Esophagus squamous epithelium (tissue), 5 donors: Measurements from ENCODE around the gene ILDR1. TPM values are rescaled to one million over a fixed set of nuclear protein-coding genes. Genes with fewer than 3 reads are reported as not detected.

ENCODE experiments used
- DNase-seq: peaks from one replicate; lab custom pipeline; 2025; lab: John Stamatoyannopoulos, UW
- H3K27ac ChIP-seq, 4 donors: fragments of 200-600 bp; sonication (generic); one replicate each; pipeline ENCODE4 v1.5.1; 2016 to 2019; ENCODE audit warnings: mild to moderate bottlenecking in 1 of 4
- H3K27me3 ChIP-seq, 4 donors: fragments of 200-600 bp; sonication (generic); 1 replicate in 3 of 4; 2 replicates in 1 of 4; pipeline versions ENCODE4 v1.5.1 to v1.6.0; 2017 to 2021; ENCODE audit warnings: antibody characterized with exemption in 1 of 4
- H3K36me3 ChIP-seq, 3 donors: fragments of 200-600 bp; sonication (generic); one replicate each; pipeline ENCODE4 v1.5.1; 2016 to 2019
- H3K4me1 ChIP-seq, 3 donors: fragments of 200-600 bp; sonication (generic); one replicate each; pipeline ENCODE4 v1.5.1; 2017 to 2019
- H3K4me3 ChIP-seq, 4 donors: fragments of 200-600 bp; sonication (generic); 1 replicate in 3 of 4; 2 replicates in 1 of 4; pipeline ENCODE4 v1.5.1; 2016 to 2019; ENCODE audit warnings: mild to moderate bottlenecking in 2 of 4, moderate library complexity in 1 of 4
- H3K9me3 ChIP-seq, 3 donors: fragments of 200-600 bp; sonication (generic); one replicate each; pipeline ENCODE4 v1.5.1; 2016 to 2019
- CTCF ChIP-seq, 6 experiments: fragments of 450-650 bp in 4 of 6; fragments of 200-600 bp in 2 of 6; sonication (generic) in 2 of 6; IDR thresholded peaks; one replicate each; pipeline ENCODE4 v1.5.1; 2016 to 2019; ENCODE audit warnings: antibody characterized with exemption in 6 of 6, mild to moderate bottlenecking in 4 of 6, moderate library complexity in 4 of 6
- POLR2A ChIP-seq, 4 donors: fragments of 450-650 bp; IDR thresholded peaks; one replicate each; pipeline ENCODE4 v1.6.1; 2017; ENCODE audit warnings: antibody characterized with exemption in 4 of 4, mild to moderate bottlenecking in 4 of 4, moderate library complexity in 3 of 4
- WGBS, 2 donors: methylation state at CpG; one replicate each; pipeline ENCODE4 v1.1.5; 2018; 5-methylcytosine and 5-hydroxymethylcytosine counted together
- intact Hi-C: fragments of 100-400 bp; cut with DNase I; formaldehyde crosslinking; loops from one replicate; pipeline ENCODE4 v1.15.0; 2022
- total RNA-seq, 4 donors: library from RNA; depleted of rRNA; stranded (reverse); fragments of >200 nt; gene quantifications; one replicate each; pipeline ENCODE4 v1.1.0, GENCODE V29; 2016
- donor health status: DM: yes; HTN: yes; CAD: no.

The ILDR1 gene
- total RNA-seq, 4 donors from 2014 or later: 2.3 to 6.0 (median 3.6) TPM

GRCh38 chr3:121957674-121958415 lies 64.2 kb downstream of the ILDR1 start:
- no peak for DNase-seq
- Histone ChIP-seq H3K9me3 (no peaks in the 10 kb centered on the region), H3K36me3 (no peaks in the 10 kb centered on the region), H3K4me3 (no peak overlapping the region), H3K27ac (peak overlapping the region in 1 of 4 donors; percentile 18), H3K4me1 (no peaks in the 10 kb centered on the region), H3K27me3 (no peaks in the 10 kb centered on the region)
- TF ChIP-seq POLR2A (IDR thresholded peaks at IDR 0.05) (no peak), CTCF (IDR thresholded peaks at IDR 0.05) (no peak)
- intact Hi-C loops: no loop called here
- WGBS, 2 donors: 75 to 82% methylated on average over 2 of the region's 2 CpGs

- intact Hi-C loops: no loop called here
- 72 to 85% methylated on average over 3 of the region's 3 CpGs for WGBS, 2 donors
- Histone ChIP-seq H3K9me3 (no peaks in the 10 kb centered on the region), H3K36me3 (no peaks in the 10 kb centered on the region), H3K4me3 (no peak overlapping the region), H3K27me3 (no peaks in the 10 kb centered on the region), H3K4me1 (no peaks in the 10 kb centered on the region), H3K27ac (no peak overlapping the region)
- no peak for DNase-seq
- TF ChIP-seq CTCF (IDR thresholded peaks at IDR 0.05): no peak
- TF ChIP-seq POLR2A (IDR thresholded peaks at IDR 0.05): no peak
Measured at GRCh38 chr3:121956363-121956762, 65.7 kb downstream of the ILDR1 start.

GRCh38 chr3:121951291-121951919 lies 70.6 kb downstream of the ILDR1 start:
- Histone ChIP-seq H3K27me3 (no peaks in the 10 kb centered on the region), H3K4me3 (no peak overlapping the region), H3K9me3 (no peaks in the 10 kb centered on the region), H3K4me1 (no peaks in the 10 kb centered on the region), H3K27ac (no peak overlapping the region), H3K36me3 (no peaks in the 10 kb centered on the region)
- 15 to 17% methylated on average over 1 of the region's 1 CpG for WGBS, 2 donors
- TF ChIP-seq CTCF (IDR thresholded peaks at IDR 0.05) (no peak), POLR2A (IDR thresholded peaks at IDR 0.05) (no peak)
- intact Hi-C loops: no loop called here
- DNase-seq: no peak

- Histone ChIP-seq H3K27me3 (no peaks in the 10 kb centered on the region), H3K4me1 (peaks cover 0 to 3% (median 0%) of the 10 kb centered on the region in 3 donors), H3K9me3 (no peaks in the 10 kb centered on the region), H3K27ac (no peak overlapping the region), H3K36me3 (no peaks in the 10 kb centered on the region), H3K4me3 (no peak overlapping the region)
- intact Hi-C loops: no loop called here
- no peak for TF ChIP-seq CTCF (IDR thresholded peaks at IDR 0.05)
- no peak for TF ChIP-seq POLR2A (IDR thresholded peaks at IDR 0.05)
- WGBS, 2 donors: 56 to 62% methylated on average over 1 of the region's 1 CpG
- no peak for DNase-seq
Measured at GRCh38 chr3:121948641-121949040, 73.4 kb downstream of the ILDR1 start.

GRCh38 chr3:121943431-121943830 lies 78.6 kb downstream of the ILDR1 start:
- DNase-seq: no peak
- no peaks in the 10 kb centered on the region for H3K27me3 ChIP-seq
- no peaks in the 10 kb centered on the region for H3K9me3 ChIP-seq
- H3K4me1 ChIP-seq: peaks cover 0 to 25% (median 0%) of the 10 kb centered on the region in 3 donors
- intact Hi-C loops: no loop called here
- no peaks in the 10 kb centered on the region for H3K36me3 ChIP-seq
- no peak overlapping the region for H3K4me3 ChIP-seq
- TF ChIP-seq CTCF (IDR thresholded peaks at IDR 0.05) (no peak), POLR2A (IDR thresholded peaks at IDR 0.05) (no peak)
- H3K27ac ChIP-seq: peak overlapping the region in 1 of 4 donors; percentile 60
